Cardiac septum (tissue), 1 donor: ENCODE measurements around the gene ARFGEF2. TPM values are rescaled to one million over a fixed set of nuclear protein-coding genes. Genes with fewer than 3 reads are reported as not detected.
"Not testable (repeated sequence)": the region's sequence is repeated elsewhere in the genome, so short reads cannot be mapped to it uniquely, and the experiment has no call there.

Experiments
- DNase-seq: peaks from one replicate; pipeline ENCODE4 v3.0.0-alpha.2; 2020; ENCODE audit warnings: low spot score
- intact Hi-C: fragments of 100-400 bp; cut with DNase I; formaldehyde crosslinking; loops from one replicate; pipeline ENCODE4 v1.14.0; 2022
- total RNA-seq: library from RNA; stranded (reverse); fragmentation: NEBNext Ultra II Directional; extraction: Animal tissue kit (Norgen Biotek cat#: 25700); gene quantifications from one replicate; pipeline ENCODE4 v1.2.1, GENCODE V29; 2021
- donor health status: DM: no; HTN: no; CAD: no.

Gene ARFGEF2
- total RNA-seq, 1 donor from 2014 or later, result 37.0 TPM

- DNase-seq, result no peak
Observed at GRCh38 chr20:49032455-49032854, 110.9 kb downstream of the ARFGEF2 start.

GRCh38 chr20:49034070-49034732 lies 112.7 kb downstream of the ARFGEF2 start:
- no peak for DNase-seq
- intact Hi-C loops, result no loop called here

More at GRCh38 chr20:49032455-49032854, 110.9 kb downstream of the ARFGEF2 start:
- intact Hi-C loops, result no loop called here

GRCh38 chr20:49037962-49038387 lies 116.5 kb downstream of the ARFGEF2 start:
- DNase-seq, result no peak
- intact Hi-C loops, result no loop called here

- intact Hi-C loops, result no loop called here
- DNase-seq, result no peak
Observed at GRCh38 chr20:49039854-49040253, 118.3 kb downstream of the ARFGEF2 start.

DNA sequence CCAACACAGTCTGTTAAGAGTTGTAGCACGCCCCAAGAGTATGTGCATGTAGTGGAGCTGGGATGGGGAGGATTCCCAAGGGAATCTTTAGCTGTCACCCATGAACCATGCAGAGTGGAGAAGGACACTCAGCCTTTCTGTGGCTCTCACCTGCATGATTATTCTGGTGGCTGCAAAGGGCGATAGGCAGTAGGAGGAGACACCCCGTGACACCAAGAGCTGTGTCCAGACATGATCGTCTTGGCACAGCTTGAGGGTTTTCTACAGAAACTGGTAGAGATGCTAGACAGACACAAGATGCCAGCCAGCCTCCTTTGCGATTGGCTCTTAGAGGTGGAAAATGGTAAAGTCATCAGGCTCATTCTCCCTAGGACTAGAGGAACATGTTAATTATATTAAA lies 121.5 kb downstream of the ARFGEF2 start:
- intact Hi-C loops, result no loop called here
- no peak for DNase-seq

- peak; percentile 85 for DNase-seq
- intact Hi-C loops, result no loop called here
Observed at GRCh38 chr20:49045440-49046086, 124.1 kb downstream of the ARFGEF2 start.

GRCh38 chr20:49046087-49046900 lies 124.8 kb downstream of the ARFGEF2 start, which contains the start of gene CSE1L:
TSS of gene CSE1L (plus strand) at chr20:49046312. CDS start at chr20:49058464, 12,152 bp downstream.
- DNase-seq, result peak; percentile 98
- intact Hi-C loops, result no loop called here

- no peak for DNase-seq
Observed at GRCh38 chr20:49052334-49052733, 130.8 kb downstream of the ARFGEF2 start.

DNA sequence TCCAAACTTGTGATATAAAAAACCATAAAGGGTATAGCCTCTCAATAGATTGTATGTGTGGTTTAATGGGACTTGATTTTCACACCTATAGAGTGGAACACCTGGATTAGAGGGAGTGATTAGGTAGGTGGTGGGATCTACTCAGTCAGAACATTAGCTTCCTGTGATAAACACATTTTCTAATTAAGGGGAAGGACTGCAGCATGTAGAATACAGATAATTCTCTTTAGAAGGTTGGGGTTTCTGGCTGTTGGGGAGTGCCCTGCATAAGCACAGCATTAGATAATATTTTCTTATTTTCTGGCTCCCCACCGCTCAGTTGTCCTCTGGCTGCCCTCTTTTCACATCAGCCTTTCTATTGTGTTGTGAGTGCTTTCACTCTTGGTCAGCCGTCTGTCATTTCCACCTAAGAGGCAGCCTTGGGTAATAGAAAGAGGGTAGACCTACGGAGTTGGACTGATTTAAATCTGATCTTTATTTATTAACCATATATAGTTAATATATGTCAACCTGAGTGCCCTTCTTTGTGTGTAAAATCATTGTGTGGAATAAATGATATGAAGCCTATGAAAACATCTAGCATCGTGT lies 132.6 kb downstream of the ARFGEF2 start:
- no peak for DNase-seq
- intact Hi-C loops, result no loop called here

More at GRCh38 chr20:49052334-49052733, 130.8 kb downstream of the ARFGEF2 start:
- intact Hi-C loops, result no loop called here

GRCh38 chr20:49063279-49063678 lies 141.8 kb downstream of the ARFGEF2 start:
- DNase-seq, result no peak
- intact Hi-C loops, result no loop called here

DNA sequence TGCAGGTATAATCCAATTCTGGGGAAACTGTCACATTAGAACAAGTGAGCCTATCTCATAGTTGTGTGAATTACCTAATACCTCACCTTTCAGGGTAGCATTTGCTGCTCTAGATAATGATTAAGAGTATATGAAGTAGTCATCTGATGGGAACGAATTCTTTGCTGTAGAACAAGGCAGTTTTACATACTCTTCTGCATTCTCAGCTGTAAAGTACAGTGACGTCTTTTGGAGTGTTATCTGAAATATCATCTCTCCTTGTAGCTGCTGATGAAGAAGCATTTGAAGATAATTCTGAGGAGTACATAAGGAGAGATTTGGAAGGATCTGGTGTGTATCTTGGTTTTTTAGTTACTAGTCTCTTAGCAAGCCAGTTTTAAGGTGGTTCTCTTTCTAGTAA lies 153.0 kb downstream of the ARFGEF2 start:
- intact Hi-C loops, result no loop called here
- DNase-seq, result no peak

- intact Hi-C loops, result no loop called here
- DNase-seq, result no peak
Observed at GRCh38 chr20:49078310-49078709, 156.8 kb downstream of the ARFGEF2 start.

GRCh38 chr20:49082295-49082694 lies 160.8 kb downstream of the ARFGEF2 start:
- intact Hi-C loops, result not testable (repeated sequence)

More at GRCh38 chr20:49082295-49082694, 160.8 kb downstream of the ARFGEF2 start:
- not testable (repeated sequence) for DNase-seq

Other genes with a start within 250 kb of the ARFGEF2 start
- 13.9 TPM for gene PREX1, start 93.7 kb upstream of the ARFGEF2 start, total RNA-seq
- 34.0 TPM for gene CSE1L, start 124.6 kb downstream of the ARFGEF2 start, total RNA-seq